SK-N-SH (cell line): ENCODE results near the gene LRRC46. TPM values are rescaled to one million over a fixed set of nuclear protein-coding genes. Genes with fewer than 3 reads are reported as not detected.

ENCODE experiments used
- CTCF ChIA-PET: fragments of 300-600, 350-600 bp; formaldehyde crosslinking; extraction: SDS; loops from one replicate; lab custom pipeline; 2021; lab: Yijun Ruan, JAX
- POLR2A ChIA-PET: fragments of 350-600 bp; sonication (Branson Sonifier 250); formaldehyde crosslinking; extraction: SDS; loops from one replicate; lab custom pipeline; 2020; ENCODE audit warnings: antibody characterized with exemption, inconsistent platforms; lab: Yijun Ruan, JAX
- DNase-seq: peaks from one replicate; pipeline ENCODE4 v3.0.0; 2012
- H2AFZ ChIP-seq: fragments of 200-600 bp; sonication (generic); 2 replicates; pipeline ENCODE4 v1.8.1; 2016; ENCODE audit warnings: antibody characterized with exemption, mild to moderate bottlenecking, low read depth
- H3F3A ChIP-seq: fragments of 200-600 bp; sonication (generic); replicated peaks from 2 replicates; pipeline ENCODE3; 2016; ENCODE audit warnings: antibody characterized with exemption, mild to moderate bottlenecking; ENCODE audit not compliant: insufficient read depth
- H3K27ac ChIP-seq, 2 experiments: fragments of 200-500 bp in 1 of 2; fragments of 200-600 bp in 1 of 2; sonication (Bioruptor generic) in 1 of 2; sonication (generic), shearing (Covaris generic) in 1 of 2; 2 replicates each; pipeline versions ENCODE4 v1.5.1 to v1.6.1; 2014 to 2016; ENCODE audit warnings: low read depth in 2 of 2, inconsistent platforms in 1 of 2, low read length in 1 of 2, mild to moderate bottlenecking in 1 of 2, mixed read lengths in 1 of 2
- H3K27me3 ChIP-seq: fragments of 200-600 bp; sonication (generic), shearing (Covaris generic); 2 replicates; pipeline ENCODE4 v1.6.1; 2016; ENCODE audit warnings: mixed run types; ENCODE audit not compliant: insufficient read depth
- H3K36me3 ChIP-seq, 2 experiments: fragments of 200-500 bp in 1 of 2; fragments of 200-600 bp in 1 of 2; sonication (Bioruptor generic) in 1 of 2; sonication (generic) in 1 of 2; replicated peaks in 1 of 2; 2 replicates each; pipeline versions ENCODE3 to v1.5.1; 2014 to 2016; ENCODE audit warnings: low read length in 1 of 2, mild to moderate bottlenecking in 1 of 2; ENCODE audit not compliant: insufficient read depth in 2 of 2, control insufficient read depth in 1 of 2
- H3K4me1 ChIP-seq, 2 experiments: fragments of 200-500 bp in 1 of 2; fragments of 200-600 bp in 1 of 2; sonication (Bioruptor generic) in 1 of 2; sonication (generic), shearing (Covaris generic) in 1 of 2; 2 replicates each; pipeline versions ENCODE4 v1.5.1 to v1.6.1; 2014 to 2016; ENCODE audit warnings: low read depth in 1 of 2, low read length in 1 of 2, mixed run types in 1 of 2; ENCODE audit not compliant: insufficient read depth in 2 of 2, control insufficient read depth in 1 of 2
- H3K4me2 ChIP-seq: fragments of 200-600 bp; sonication (generic), shearing (Covaris generic); 2 replicates; pipeline ENCODE4 v1.6.1; 2017; ENCODE audit warnings: mixed run types
- H3K4me3 ChIP-seq, 2 experiments: fragments of 200-500 bp in 1 of 2; fragments of 200-600 bp in 1 of 2; sonication (Bioruptor generic) in 1 of 2; sonication (generic), shearing (Covaris generic) in 1 of 2; 2 replicates each; pipeline versions ENCODE4 v1.5.1 to v1.8.1; 2014 to 2016; ENCODE audit warnings: low read depth in 2 of 2, inconsistent platforms in 1 of 2, low read length in 1 of 2, mild to moderate bottlenecking in 1 of 2, mixed read lengths in 1 of 2, moderate library complexity in 1 of 2
- H3K79me2 ChIP-seq: fragments of 200-600 bp; sonication (generic); 2 replicates; pipeline ENCODE4 v1.8.1; 2017; ENCODE audit warnings: mild to moderate bottlenecking; ENCODE audit not compliant: insufficient read depth
- H3K9ac ChIP-seq: fragments of 200-600 bp; sonication (generic); 2 replicates; pipeline ENCODE4 v1.6.1; 2017; ENCODE audit warnings: mixed run types
- H3K9me2 ChIP-seq: fragments of 200-600 bp; sonication (generic); 2 replicates; pipeline ENCODE4 v1.6.1; 2017; ENCODE audit warnings: mixed run types
- H3K9me3 ChIP-seq: fragments of 200-600 bp; sonication (generic); 2 replicates; pipeline ENCODE4 v1.6.1; 2017; ENCODE audit warnings: mixed run types, mild to moderate bottlenecking, moderate library complexity
- H4K20me1 ChIP-seq: fragments of 200-600 bp; sonication (generic); 2 replicates; pipeline ENCODE4 v1.6.1; 2017; ENCODE audit warnings: mild to moderate bottlenecking, mixed run types; ENCODE audit not compliant: insufficient read depth
- CHD2 ChIP-seq: fragments of 150-350 bp; IDR thresholded peaks from 2 replicates; pipeline ENCODE4 v1.6.1; 2018; ENCODE audit warnings: low read length; ENCODE audit not compliant: partially characterized antibody
- ELF1 ChIP-seq: IDR thresholded peaks from 2 replicates; pipeline ENCODE4 v1.4.0; 2012
- EZH2phosphoT487 ChIP-seq: fragments of 200-600 bp; sonication (generic); IDR thresholded peaks from 2 replicates; pipeline ENCODE4 v1.6.1; 2017; ENCODE audit warnings: low read depth, mixed run types, mild to moderate bottlenecking, antibody characterized with exemption, moderate library complexity, borderline replicate concordance
- FOSL2 ChIP-seq: IDR thresholded peaks from 2 replicates; pipeline ENCODE4 v1.4.0; 2012; ENCODE audit warnings: low read depth, mild to moderate bottlenecking, moderate library complexity, borderline replicate concordance
- GABPA ChIP-seq: IDR thresholded peaks from 2 replicates; pipeline ENCODE4 v1.4.0; 2012; ENCODE audit warnings: low read depth, mild to moderate bottlenecking
- IRF3 ChIP-seq: fragments of 150-350 bp; IDR thresholded peaks from 2 replicates; pipeline ENCODE4 v1.6.1; 2016; ENCODE audit warnings: mild to moderate bottlenecking, low read depth, low read length
- MEF2A ChIP-seq: IDR thresholded peaks from 2 replicates; pipeline ENCODE4 v1.4.0; 2012; ENCODE audit warnings: low read depth, borderline replicate concordance
- NFIC ChIP-seq: IDR thresholded peaks from 2 replicates; pipeline ENCODE4 v1.4.0; 2012; ENCODE audit warnings: borderline replicate concordance
- NRF1 ChIP-seq: IDR thresholded peaks from 2 replicates; pipeline ENCODE4 v1.6.1; 2012; ENCODE audit warnings: low read depth, mild to moderate bottlenecking, low read length
- POLR2AphosphoS5 ChIP-seq: IDR thresholded peaks from 2 replicates; pipeline ENCODE4 v1.6.1; 2012; ENCODE audit warnings: low read depth, low read length
- RAD21 ChIP-seq: IDR thresholded peaks from 2 replicates; pipeline ENCODE4 v1.6.1; 2012; ENCODE audit warnings: mild to moderate bottlenecking, low read length
- RCOR1 ChIP-seq: fragments of 150-350 bp; IDR thresholded peaks from 2 replicates; pipeline ENCODE4 v1.6.1; 2017; ENCODE audit warnings: antibody characterized with exemption, low read length
- RXRA ChIP-seq: IDR thresholded peaks from 2 replicates; pipeline ENCODE4 v1.4.0; 2012; ENCODE audit warnings: low read depth, mild to moderate bottlenecking, borderline replicate concordance
- SMC3 ChIP-seq: IDR thresholded peaks from 2 replicates; pipeline ENCODE4 v1.6.1; 2012; ENCODE audit warnings: low read depth, low read length, improper control_type of control experiment
- TEAD4 ChIP-seq: IDR thresholded peaks from 2 replicates; pipeline ENCODE4 v1.4.0; 2012; ENCODE audit warnings: mild to moderate bottlenecking, borderline replicate concordance; ENCODE audit not compliant: insufficient read depth
- YY1 ChIP-seq: IDR thresholded peaks from 2 replicates; pipeline ENCODE4 v1.4.0; 2012; ENCODE audit warnings: low read depth, mild to moderate bottlenecking
- whole genome bisulfite sequencing: methylation state at CpG from one replicate; pipeline ENCODE4 v1.1.6; 2017; ENCODE audit warnings: low lambda C conversion rate; 5-methylcytosine and 5-hydroxymethylcytosine counted together
- polyA plus RNA-seq, 3 experiments: library from polyadenylated mRNA; depleted of rRNA; stranded (reverse); fragments of >200 nt; gene quantifications; 2 replicates each; pipeline ENCODE4 v1.2.3, GENCODE V29; 2012
- TF ChIP-seq, protein P1 (sequence below): IDR thresholded peaks from 2 replicates; pipeline ENCODE4 v1.4.0; 2012; ENCODE audit warnings: low read depth, borderline replicate concordance
- TF ChIP-seq, protein P2 (sequence below): IDR thresholded peaks from 2 replicates; pipeline ENCODE4 v1.4.0; 2012; ENCODE audit warnings: low read depth
- TF ChIP-seq, protein P3 (sequence below): IDR thresholded peaks from 2 replicates; pipeline ENCODE4 v1.6.1; 2012; ENCODE audit warnings: mild to moderate bottlenecking, low read depth, low read length, moderate library complexity
- TF ChIP-seq, protein P4 (sequence below): fragments of 150-350 bp; IDR thresholded peaks from 2 replicates; pipeline ENCODE4 v1.6.1; 2017; ENCODE audit warnings: antibody characterized with exemption, low read length, low read depth, borderline replicate concordance

LRRC46 gene
- polyA plus RNA-seq, 1 of the 3 experiments (the other 2 are of a cell fraction) = 1.6 TPM

- CTCF ChIA-PET = interaction anchor here (0.8 to 0.9 kb wide), 2 partner anchors 27 to 153 kb away, joined by 3 read pairs; no protein-coding TSS in a partner anchor
- DNase-seq = no peak
- Histone ChIP-seq H3K36me3 (peaks cover 4 to 66% of the 10 kb centered on the region in 2 experiments), H3F3A (no peaks in the 10 kb centered on the region), H3K9ac (no peak overlapping the region), H2AFZ (no peak overlapping the region), H3K4me3 (no peak overlapping the region), H3K4me1 (peaks cover 4 to 16% of the 10 kb centered on the region in 2 experiments; a peak in 1 of 4 replicates), H4K20me1 (no peaks in the 10 kb centered on the region), H3K4me2 (no peak overlapping the region), H3K27me3 (no peaks in the 10 kb centered on the region), H3K9me3 (no peaks in the 10 kb centered on the region), H3K79me2 (peaks cover 12% of the 10 kb centered on the region; the same call in 1 of the 2 replicates), H3K27ac (no peak overlapping the region), H3K9me2 (no peaks in the 10 kb centered on the region)
- POLR2A ChIA-PET = no interaction called here
- TF ChIP-seq CHD2 (no peak), NRF1 (no peak), ELF1 (no peak), FOSL2 (no peak), POLR2AphosphoS5 (no peak), MEF2A (no peak), RXRA (no peak), TEAD4 (no peak), YY1 (no peak), NFIC (no peak), RAD21 (no peak), SMC3 (no peak), IRF3 (no peak), EZH2phosphoT487 (no peak), RCOR1 (no peak), GABPA (no peak)
- TF ChIP-seq, protein P1, sequence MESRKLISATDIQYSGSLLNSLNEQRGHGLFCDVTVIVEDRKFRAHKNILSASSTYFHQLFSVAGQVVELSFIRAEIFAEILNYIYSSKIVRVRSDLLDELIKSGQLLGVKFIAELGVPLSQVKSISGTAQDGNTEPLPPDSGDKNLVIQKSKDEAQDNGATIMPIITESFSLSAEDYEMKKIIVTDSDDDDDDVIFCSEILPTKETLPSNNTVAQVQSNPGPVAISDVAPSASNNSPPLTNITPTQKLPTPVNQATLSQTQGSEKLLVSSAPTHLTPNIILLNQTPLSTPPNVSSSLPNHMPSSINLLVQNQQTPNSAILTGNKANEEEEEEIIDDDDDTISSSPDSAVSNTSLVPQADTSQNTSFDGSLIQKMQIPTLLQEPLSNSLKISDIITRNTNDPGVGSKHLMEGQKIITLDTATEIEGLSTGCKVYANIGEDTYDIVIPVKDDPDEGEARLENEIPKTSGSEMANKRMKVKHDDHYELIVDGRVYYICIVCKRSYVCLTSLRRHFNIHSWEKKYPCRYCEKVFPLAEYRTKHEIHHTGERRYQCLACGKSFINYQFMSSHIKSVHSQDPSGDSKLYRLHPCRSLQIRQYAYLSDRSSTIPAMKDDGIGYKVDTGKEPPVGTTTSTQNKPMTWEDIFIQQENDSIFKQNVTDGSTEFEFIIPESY = no peak
- TF ChIP-seq, protein P2, sequence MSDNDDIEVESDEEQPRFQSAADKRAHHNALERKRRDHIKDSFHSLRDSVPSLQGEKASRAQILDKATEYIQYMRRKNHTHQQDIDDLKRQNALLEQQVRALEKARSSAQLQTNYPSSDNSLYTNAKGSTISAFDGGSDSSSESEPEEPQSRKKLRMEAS = no peak
- TF ChIP-seq, protein P3, sequence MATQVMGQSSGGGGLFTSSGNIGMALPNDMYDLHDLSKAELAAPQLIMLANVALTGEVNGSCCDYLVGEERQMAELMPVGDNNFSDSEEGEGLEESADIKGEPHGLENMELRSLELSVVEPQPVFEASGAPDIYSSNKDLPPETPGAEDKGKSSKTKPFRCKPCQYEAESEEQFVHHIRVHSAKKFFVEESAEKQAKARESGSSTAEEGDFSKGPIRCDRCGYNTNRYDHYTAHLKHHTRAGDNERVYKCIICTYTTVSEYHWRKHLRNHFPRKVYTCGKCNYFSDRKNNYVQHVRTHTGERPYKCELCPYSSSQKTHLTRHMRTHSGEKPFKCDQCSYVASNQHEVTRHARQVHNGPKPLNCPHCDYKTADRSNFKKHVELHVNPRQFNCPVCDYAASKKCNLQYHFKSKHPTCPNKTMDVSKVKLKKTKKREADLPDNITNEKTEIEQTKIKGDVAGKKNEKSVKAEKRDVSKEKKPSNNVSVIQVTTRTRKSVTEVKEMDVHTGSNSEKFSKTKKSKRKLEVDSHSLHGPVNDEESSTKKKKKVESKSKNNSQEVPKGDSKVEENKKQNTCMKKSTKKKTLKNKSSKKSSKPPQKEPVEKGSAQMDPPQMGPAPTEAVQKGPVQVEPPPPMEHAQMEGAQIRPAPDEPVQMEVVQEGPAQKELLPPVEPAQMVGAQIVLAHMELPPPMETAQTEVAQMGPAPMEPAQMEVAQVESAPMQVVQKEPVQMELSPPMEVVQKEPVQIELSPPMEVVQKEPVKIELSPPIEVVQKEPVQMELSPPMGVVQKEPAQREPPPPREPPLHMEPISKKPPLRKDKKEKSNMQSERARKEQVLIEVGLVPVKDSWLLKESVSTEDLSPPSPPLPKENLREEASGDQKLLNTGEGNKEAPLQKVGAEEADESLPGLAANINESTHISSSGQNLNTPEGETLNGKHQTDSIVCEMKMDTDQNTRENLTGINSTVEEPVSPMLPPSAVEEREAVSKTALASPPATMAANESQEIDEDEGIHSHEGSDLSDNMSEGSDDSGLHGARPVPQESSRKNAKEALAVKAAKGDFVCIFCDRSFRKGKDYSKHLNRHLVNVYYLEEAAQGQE = no peak
- TF ChIP-seq, protein P4, sequence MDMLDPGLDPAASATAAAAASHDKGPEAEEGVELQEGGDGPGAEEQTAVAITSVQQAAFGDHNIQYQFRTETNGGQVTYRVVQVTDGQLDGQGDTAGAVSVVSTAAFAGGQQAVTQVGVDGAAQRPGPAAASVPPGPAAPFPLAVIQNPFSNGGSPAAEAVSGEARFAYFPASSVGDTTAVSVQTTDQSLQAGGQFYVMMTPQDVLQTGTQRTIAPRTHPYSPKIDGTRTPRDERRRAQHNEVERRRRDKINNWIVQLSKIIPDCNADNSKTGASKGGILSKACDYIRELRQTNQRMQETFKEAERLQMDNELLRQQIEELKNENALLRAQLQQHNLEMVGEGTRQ = no peak
- WGBS = 97% methylated on average over 10 of the region's 10 CpGs
Observed at GRCh38 chr17:47816947-47817346, 14.5 kb upstream of the LRRC46 start.
